Measurements from ENCODE around the gene CTDSPL2. TPM values are rescaled to one million over a fixed set of nuclear protein-coding genes. Genes with fewer than 3 reads are reported as not detected.

CTDSPL2 gene
- total RNA-seq, 1 donor = 108 TPM

GRCh38 chr15:44569316-44569715 lies 141.9 kb downstream of the CTDSPL2 start:
- H3K4me3 ChIP-seq (ENCODE audit: low read depth, low read length) = no peak overlapping the region
- DNase-seq (ENCODE audit: low read depth) = no peak
- TF ChIP-seq CTCF (IDR thresholded peaks at IDR 0.05; ENCODE audit: insufficient read depth, low read length) = no peak

GRCh38 chr15:44570361-44570760 lies 142.9 kb downstream of the CTDSPL2 start:
- DNase-seq (ENCODE audit: low read depth) = no peak
- no peak overlapping the region for H3K4me3 ChIP-seq (ENCODE audit: low read depth, low read length)
- no peak for TF ChIP-seq CTCF (IDR thresholded peaks at IDR 0.05; ENCODE audit: insufficient read depth, low read length)

DNA sequence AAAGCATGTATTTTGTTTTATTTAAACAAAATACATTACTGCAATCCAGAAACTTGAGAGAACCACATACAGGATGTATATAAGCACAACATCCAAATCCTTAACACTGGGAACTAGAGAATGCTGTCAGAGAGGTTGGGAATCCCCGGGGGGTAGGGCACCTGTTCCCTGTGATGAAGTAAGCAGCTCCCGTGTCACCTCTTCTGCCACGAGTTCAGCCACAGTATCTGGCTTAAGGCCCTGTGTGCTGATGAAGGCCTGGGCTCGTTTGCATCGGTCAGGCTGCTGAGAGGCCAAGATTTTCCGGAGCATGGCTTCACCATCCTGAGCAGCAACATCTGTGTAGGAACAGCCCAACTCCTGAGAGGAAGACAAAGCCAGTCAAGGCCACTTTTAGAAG lies 146.0 kb downstream of the CTDSPL2 start:
- no peak for TF ChIP-seq CTCF (IDR thresholded peaks at IDR 0.05; ENCODE audit: insufficient read depth, low read length)
- no peak for DNase-seq (ENCODE audit: low read depth)
- no peak overlapping the region for H3K4me3 ChIP-seq (ENCODE audit: low read depth, low read length)

DNA sequence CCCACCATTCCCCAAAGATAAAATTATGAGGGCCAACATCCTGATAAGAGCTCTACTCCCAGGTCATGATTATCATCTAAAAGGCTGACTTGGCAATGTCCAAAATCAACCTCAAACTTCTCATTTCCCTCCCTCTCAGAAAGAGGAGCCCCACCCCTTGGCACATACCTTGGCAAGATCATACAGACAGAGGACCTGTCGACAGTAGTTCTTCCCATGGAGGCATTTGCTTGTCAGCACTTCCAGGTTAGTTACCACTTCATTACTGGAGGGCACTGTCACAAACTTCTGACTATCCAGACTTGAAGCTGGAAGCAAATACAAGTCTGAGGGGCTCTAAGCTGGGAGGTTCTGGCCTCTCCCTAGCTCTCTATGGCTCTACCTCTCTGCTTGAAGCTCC lies 147.3 kb downstream of the CTDSPL2 start:
- H3K4me3 ChIP-seq (ENCODE audit: low read depth, low read length) = no peak overlapping the region
- DNase-seq (ENCODE audit: low read depth) = no peak
- TF ChIP-seq CTCF (IDR thresholded peaks at IDR 0.05; ENCODE audit: insufficient read depth, low read length) = no peak

Other genes with a start within 250 kb of the CTDSPL2 start
- 9.9 and 16.3 TPM in 2 replicates for gene FRMD5, start 232.4 kb upstream of the CTDSPL2 start, total RNA-seq (ENCODE audit: low replicate concordance)
- gene GOLM2, start 138.9 kb upstream of the CTDSPL2 start, total RNA-seq (ENCODE audit: low replicate concordance) = 47.3 and 150 TPM in 2 replicates
- 36.7 and 62.9 TPM in 2 replicates for gene EIF3J, start 109.5 kb downstream of the CTDSPL2 start, total RNA-seq (ENCODE audit: low replicate concordance)
- gene SPG11, start 236.0 kb downstream of the CTDSPL2 start, total RNA-seq (ENCODE audit: low replicate concordance) = 67.5 and 84.8 TPM in 2 replicates